ENCODE results near the gene CCDC34.
"Not testable (repeated sequence)": the region's sequence is repeated elsewhere in the genome, so short reads cannot be mapped to it uniquely, and the experiment has no call there.

The CCDC34 gene

DNA sequence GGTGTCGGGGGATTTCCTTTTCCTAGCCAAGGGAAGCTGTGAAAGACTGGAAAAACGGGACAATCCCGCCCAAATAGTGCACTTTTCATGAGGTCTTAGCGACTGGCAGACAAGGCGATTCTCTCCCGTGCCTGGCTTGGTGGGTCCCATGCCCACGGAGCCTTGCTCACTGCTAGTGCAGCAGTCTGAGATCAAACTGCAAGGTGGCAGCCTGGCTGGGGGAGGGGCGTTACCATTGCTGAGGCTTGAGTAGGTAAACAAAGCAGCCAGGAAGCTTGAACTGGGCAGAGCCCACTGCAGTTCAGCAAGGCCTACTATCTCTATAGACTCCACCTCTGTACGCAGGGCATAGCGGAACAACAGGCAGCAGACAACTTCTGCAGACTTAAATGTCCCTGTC, 41.7 kb downstream of the CCDC34 start:
- not testable (repeated sequence) for DNase-seq (ENCODE audit: low read depth)

DNA sequence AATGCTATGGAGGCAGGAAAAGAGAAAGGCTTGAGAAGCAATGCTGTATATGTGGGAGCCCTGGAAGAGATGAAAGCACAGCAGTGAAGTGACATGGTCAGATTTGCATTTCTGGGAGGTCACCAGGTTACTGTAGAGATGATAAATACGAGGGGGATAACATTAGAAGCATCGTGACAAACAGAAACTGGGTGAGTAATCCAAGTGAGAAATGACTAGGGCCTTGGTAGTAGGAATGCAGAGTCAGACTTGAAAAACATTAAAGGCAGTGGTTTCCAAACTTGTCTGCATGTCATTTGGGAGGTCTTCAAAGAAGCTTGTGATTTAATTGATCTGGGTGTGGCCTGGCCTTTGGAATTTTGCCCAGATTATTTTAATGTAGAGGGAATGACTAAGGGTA, 43.9 kb downstream of the CCDC34 start:
- DNase-seq (ENCODE audit: low read depth), result no peak

DNA sequence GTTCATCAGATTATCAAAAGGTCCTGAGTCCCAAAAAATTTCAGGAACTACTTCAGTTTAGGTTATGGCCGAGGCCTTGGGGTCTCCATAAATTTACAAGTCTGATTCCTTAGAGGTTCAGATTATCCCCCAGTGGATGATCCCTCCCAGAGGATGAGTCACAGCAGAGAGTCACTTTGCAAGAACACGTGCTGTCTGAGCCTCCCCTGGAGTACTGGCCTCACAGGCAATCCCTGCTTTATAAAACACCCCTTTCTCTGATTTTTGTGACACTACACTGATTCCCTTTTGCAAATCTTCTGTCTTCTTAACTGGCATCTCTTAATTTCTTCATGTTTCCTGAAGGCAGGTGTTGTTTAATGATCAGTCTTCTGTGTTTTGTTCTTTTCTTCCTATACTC, 45.3 kb downstream of the CCDC34 start:
- no peak for DNase-seq (ENCODE audit: low read depth)

DNA sequence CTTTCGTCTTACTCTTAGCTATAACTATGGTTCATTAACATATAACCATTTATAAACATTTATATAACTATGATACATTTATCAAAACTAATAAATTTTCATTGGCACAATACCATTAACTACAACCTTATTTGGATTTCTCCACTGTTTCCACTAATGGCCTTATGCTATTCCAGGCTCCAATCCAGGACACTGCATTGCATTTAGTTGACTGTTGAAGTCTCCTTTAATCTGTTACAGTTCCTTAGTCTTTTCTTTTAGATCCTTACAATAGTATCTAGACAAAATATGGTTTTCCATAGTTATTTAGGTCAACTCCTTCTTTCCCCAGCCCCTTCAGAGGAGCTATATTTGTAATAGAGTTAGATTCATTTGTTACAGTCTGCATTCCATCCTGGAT, 47.2 kb downstream of the CCDC34 start:
- DNase-seq (ENCODE audit: low read depth), result no peak

DNA sequence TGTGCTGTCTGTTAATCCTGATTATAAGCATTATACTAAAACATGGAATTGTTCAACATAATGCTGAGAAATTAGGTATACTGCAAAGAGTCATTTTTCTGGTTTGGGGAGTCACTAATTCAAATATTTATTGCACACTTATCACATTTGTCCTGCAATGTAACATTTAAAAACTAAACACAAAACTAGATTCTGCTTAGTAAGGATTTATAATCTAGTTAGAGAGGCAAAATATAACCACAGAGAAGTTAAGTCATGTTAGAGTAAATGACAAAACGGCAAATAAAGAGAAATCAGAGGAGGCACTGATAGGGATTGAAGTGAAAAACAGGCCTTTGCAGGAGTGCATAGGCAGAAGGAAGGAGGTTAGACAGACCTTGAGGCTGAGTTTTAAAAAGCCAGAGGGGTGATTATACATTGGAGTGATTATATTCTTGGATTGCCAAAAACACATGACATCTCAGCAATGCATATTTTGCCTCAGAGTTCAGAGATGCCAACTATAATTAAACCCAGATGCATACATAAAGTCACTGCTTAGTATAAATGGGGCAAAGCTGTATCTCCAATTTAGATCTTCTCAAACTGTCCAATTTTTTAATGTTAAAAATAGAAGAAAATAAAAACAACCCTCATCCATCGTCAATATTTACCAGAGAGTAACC, 49.7 kb downstream of the CCDC34 start:
- DNase-seq (ENCODE audit: low read depth), result no peak

DNA sequence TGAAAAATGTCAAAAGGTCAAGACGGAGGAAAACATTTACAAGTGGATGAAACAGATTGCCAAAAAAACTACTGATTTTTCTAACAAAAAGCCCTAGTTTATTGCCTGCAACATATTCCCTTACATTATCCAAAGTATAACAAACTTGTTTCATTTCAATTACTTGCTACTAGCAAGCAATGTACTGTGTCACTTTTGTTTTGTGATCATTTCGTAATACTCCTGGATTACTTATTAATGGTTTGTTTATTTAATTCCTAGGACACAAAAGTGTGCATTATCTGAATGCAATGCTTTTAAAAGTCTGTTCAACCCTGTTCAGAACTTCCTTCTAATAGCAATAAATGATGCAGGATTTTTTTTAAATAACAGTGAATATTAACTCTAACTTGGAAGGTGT, 50.9 kb downstream of the CCDC34 start:
- DNase-seq (ENCODE audit: low read depth), result no peak

DNA sequence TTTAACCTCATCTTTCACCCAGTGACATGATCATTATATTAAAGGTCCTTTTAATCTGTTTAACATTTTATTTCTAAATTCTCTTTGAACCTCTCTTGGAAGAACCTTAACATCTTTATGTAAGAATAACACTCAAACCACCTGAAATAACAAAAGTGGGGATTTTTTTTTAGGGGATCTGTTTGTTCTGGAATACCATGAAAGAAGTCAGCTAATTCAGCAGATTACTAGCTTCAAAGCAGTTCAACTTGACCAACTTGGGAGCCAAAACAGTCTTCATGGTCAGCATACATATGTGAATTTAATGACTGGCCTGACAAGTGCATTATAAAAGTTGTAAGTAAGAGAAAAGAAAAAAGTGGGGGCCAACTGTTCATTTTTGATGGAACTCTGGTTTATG, 52.3 kb downstream of the CCDC34 start:
- DNase-seq (ENCODE audit: low read depth), result no peak

DNA sequence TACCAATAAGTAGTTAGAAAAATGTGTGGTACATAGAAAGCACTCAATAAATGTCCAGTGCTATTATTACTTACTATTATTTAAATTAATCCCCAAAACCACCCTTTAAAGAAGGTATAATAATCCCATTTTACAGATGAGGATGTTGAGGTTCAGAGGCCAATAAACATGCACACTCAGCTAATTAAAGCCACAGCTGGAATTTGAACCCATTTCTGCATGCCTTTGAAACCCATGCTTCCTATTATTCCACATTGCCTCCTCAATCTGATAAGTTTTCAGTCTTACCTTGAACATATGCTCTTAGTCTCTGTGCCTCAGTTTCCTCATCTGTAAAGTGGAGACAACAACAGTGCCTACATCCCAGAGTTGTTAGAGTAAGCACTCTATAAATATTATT, 52.8 kb downstream of the CCDC34 start:
- DNase-seq (ENCODE audit: low read depth), result no peak

DNA sequence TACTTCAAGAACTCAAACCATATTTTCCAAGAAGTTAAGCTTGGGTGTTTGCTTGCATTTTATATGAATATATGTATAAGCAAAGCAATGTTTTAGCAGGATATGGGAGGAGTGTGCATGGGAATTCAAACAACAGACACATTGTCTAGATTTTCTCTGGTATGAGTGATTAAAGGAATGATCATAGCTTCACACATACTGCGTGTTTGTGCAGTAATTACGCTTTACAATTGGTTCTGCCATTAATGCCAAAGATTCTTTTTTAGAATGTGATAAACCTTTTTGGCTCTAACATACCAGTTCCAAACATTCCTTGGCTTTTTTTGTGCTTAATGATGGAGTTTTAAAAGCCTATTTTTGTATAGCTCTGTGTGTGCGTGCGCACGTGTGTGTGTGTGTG, 54.0 kb downstream of the CCDC34 start:
- no peak for DNase-seq (ENCODE audit: low read depth)

DNA sequence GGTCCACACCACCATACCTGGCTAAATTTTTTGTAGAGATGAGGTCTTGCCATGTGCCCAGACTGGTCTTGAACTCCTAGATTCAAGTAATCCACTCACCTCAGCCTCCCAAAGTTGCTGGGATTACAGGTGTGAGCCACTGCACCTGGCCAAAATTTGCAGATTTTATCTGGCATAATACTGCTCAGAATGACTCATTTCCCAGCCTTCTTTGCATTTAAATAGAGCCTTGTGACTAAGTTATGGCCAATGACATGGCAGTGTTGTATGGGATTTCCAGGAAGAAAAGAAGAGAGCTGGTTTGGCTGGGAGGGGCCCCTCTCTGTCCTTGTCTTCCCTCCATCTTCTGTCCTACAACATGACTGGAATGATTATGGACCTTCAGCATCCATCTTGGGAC, 55.8 kb downstream of the CCDC34 start:
- DNase-seq (ENCODE audit: low read depth), result no peak

DNA sequence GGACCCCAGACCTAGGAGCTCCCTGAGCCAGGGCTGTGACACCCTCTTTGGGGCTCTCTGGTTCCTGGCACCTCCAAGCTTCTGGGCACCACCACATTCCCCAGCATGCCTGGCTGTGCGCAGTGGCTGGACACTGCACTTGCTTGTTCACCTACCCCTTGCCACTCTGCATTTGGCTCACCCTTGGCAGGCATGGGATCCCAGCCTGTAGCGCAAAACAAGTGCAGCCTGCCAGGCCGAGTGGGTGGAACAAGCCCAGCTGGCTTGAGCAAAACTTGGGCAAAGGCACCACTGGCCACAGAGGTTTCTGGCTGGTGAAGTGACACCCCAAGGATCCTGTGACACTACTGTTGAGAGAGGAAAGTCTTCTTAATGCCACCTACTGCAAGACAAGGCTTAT, 57.3 kb downstream of the CCDC34 start:
- no peak for DNase-seq (ENCODE audit: low read depth)

DNA sequence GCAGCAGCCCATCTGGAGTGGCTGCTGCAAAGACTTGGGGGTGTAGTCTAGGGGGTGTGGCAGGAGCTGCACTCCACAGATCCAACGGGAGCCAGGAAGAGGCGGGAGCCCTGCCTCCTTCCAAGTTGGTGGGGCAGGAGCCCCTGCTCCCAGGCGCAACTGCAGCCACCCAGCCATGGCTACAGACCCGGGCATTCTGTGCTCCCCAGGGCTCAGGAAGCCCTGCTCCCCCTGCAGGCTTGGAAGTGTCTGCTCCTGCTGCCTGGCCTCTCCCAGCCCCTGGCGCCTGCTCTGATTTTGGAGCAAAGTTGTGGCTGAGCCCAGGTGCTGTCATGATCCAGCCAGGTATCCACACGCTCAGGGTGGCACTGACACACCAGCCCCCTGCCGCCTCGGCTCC, 58.5 kb downstream of the CCDC34 start:
- DNase-seq (ENCODE audit: low read depth), result no peak

DNA sequence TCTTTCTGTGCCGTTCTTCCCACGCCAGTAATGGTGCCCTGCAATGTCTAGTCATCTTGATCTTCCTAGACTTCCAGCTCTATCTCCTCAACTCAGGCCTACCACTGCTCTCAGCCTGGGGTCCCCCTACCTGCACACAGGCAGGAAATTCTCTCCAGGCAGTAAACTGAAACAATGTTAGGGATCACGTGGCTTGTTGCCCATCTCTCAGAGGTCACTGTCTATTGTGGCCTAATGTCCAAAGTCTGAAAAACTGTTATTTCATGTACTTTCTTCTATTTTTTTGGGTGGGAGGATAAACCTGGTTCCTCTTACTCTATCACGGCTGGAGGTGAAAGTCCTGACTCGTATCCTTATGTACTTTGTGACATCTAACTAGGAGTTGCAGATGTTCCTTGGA, 59.1 kb downstream of the CCDC34 start:
- no peak for DNase-seq (ENCODE audit: low read depth)

DNA sequence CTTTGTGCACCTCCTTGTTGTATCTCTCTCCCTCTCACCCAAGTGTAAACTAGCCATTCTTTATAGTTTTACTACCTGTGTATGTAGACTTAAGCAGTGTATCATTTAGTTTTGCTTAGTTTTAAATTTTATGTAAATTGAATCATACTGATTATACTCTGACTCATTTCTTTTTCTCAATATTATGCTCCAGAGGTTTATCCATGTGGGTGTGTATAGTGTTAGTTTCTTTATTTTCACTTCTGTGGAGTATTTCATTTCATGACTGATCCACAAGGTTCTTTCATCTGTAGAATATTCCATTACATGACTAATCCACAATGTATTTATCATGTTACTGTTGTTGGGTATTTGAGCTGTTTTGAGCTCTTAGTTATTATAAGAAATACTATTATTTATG, 62.0 kb downstream of the CCDC34 start:
- DNase-seq (ENCODE audit: low read depth), result no peak

DNA sequence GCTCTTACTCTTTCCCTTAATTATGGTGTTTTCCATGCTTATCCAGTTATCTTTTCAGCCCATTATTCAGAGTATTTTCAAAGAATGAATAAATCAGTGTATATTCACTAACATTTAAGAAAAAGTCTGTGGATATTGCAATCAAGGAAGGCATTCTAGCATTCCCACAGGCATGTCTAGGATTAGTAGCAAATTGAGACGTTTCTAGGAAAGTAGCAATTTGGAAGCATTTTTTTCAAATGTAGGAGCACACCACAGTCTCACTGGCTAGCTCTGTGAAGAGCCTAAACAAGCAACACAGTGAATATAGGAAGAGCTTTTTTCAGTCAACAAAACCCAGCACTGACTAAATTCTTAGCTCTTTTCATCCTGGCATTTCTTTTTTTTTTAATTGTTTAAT, 65.4 kb downstream of the CCDC34 start:
- no peak for DNase-seq (ENCODE audit: low read depth)

DNA sequence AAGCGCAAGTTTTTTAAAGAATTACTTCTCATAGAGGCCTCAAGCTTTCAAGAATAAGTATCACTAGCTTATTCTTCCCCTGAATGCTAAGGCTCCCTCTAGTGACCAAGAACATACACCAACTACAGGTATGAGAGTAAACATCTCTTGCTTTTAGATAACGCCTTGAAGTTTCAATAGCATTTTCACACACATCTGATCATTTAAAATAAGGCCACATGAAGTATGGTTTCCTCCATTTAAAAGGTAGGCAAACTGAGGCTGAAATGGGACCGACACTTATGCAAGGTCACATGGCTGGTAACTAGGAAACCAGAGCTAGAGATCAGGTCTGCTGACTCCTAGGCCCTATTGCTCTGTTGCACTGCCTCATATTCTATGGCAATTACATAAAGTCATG, 66.5 kb downstream of the CCDC34 start:
- no peak for DNase-seq (ENCODE audit: low read depth)

DNA sequence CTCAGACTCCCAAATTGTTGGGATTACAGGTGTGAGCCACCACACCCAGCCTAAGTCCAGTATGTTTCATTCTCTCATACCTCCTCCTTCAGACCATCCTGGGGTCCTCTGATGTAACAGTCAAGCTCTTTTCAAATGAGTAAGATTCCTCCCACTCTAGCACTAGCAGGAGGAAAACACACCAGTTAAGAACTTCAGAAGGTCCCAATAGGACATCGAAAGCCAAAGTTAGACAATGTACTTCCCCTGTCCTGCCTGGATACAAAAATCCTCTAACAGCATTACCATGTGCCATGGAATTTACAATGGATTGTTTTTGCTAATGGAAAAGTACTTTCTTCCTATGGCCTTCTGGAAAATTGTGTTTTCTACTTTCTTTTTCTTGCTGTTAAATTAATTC, 67.1 kb downstream of the CCDC34 start:
- DNase-seq (ENCODE audit: low read depth), result no peak

DNA sequence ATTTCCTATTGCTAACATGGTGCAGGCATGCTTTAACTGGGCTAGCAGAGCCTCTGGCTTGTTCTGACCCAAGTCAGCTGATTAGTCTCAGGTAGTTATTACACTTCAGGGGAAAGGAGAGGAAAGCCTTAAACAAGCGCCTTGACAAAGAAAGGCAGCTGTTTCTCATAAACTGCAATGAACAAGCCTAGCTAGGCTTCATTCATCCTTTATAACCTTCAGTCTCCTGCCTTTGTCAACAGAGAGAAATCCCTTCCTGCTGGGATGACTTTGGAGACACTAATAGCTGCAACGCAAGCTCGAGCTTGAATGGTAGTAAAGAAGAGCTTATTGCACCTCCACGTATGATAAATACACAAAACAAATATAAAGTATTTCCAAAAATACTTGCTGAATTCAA, 68.4 kb downstream of the CCDC34 start:
- no peak for DNase-seq (ENCODE audit: low read depth)

DNA sequence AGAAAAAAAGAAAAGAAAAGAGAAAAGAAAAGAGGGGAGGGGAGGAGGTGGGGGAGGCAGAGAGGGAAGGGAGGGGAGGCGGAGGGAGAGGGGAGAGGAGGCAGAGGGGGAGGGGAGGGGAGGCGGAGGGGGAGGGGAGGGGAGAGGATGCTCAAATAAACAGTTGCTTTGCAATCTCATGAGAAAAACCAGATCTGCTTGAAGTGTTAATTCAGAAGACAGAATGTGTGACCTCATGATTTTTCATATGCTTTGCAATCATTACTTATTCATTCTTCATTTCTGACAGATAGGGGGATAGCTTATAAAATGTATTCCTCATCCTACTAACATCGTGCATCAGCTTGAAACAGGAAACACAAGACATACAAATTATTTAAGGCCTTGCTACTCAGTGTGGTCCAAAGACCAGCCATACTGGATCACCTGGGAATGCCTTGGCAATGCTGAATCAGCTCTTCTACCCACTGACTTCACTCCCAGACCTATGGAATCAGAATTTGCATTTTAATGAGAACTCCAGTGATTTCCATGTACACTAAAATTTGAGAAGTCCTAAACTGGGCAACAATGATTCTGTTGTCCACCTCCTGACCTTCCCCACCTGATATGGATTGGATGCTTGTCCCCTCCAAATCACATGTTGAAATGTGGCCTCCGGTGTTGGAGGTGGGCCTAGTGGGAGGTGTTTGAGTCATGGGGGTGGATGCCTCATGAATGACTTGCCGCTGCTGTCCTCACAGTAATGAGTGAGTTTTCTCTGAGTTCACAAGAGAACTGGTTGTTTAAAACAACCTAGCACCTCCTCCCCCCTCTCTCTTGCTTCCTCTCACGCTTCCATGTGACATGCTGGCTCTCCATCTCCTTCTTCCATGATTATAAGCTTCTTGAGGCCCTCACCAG, 69.2 kb downstream of the CCDC34 start:
- DNase-seq (ENCODE audit: low read depth), result no peak

DNA sequence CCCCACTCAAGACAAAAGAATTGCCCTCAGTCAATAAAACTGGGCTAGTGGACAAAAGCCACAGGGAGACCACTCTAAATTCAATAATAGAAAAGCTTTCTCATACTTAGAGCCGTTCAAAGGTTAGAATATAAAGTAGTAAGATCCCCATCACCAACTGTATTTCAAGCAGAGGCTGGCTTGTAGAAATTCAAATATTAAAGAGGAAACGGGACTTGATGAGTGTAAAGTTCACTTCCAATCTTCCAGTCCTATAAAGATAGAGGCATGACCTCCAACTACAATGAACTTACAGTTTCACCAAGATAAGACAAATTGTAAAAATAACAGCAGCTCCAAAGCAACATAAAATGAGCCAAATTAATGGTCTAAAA, 70.4 kb downstream of the CCDC34 start:
- no peak for DNase-seq (ENCODE audit: low read depth)

DNA sequence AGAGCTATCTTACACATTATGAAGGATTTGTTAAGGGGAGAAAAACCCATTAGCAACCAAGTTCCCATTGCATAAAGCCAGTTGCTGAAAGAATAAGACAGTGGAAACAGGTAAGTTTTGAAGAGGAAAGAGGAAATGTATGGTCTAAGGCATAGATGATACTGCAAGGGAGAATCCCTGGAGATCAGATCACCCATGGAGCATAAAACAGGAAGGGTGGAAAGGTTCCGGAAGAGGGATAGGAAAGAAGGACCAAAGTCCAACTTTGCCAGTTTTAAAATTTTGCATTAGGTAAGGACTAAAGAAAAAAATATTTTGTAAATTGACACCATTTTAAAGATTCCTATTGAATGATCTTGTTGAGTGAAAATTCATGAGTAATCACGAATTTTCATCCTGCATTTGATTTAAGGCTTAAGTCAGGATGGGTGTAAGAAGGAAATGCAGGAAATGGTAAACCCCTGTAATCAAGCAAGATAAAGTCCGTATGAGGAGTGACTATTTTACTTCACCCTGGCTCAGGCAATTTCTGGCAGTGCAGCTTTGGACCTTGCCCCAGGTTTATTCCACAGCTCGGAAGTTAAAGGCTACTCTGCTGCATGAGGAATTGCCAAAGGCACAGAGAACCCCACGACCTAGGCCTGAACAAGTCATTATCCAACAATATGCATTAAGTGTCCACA, 70.9 kb downstream of the CCDC34 start:
- no peak for DNase-seq (ENCODE audit: low read depth)

DNA sequence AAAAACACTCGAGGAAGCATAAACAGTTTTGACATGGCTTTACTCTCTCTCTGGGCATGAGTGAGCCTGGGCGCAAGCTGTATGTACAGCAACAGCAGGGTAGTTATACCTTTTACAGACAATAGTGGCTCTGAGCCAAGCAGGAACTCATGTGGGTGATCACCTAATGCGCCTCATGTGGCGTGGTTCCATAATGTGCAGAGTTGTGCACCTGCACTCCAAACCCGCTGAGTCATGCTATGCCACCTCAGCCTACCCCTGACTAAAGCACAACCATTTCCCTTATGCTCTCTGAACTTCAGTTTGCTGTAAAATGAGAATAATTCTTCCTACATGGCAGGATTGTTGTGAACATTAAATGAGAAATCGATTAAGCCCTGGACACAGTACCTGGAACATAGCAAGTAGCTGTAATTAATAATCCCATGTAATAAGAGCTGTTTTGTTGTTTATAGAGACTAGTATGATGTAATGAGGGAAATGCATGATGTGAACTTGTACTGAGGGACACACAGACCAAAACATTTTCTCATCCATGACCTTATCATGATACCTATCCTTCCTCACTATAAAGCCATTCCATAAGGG, 71.6 kb downstream of the CCDC34 start:
- no peak for DNase-seq (ENCODE audit: low read depth)

Measured in activated T-cell treated with anti-CD3 and anti-CD28 coated beads for 1 hour (primary cell).